HepG2 (cell line): ENCODE results near the gene MACROD2. TPM values are rescaled to one million over a fixed set of nuclear protein-coding genes. Genes with fewer than 3 reads are reported as not detected.

Experiments
- ATAC-seq: fragments of 200-7000 bp; cut with Tn5 transposase; 3 replicates; pipeline ENCODE4 v1.9.1; 2020; ENCODE audit warnings: mild to moderate bottlenecking, moderate library complexity
- BruUV-seq: library from RNA; stranded (reverse); fragments of 400-500 nt; replicated peaks from 2 replicates; lab custom pipeline; 2021; lab: Mats Ljungman, UMichigan
- CTCF ChIA-PET: fragments of 300-600 bp; formaldehyde crosslinking; extraction: SDS; loops from one replicate; lab custom pipeline; 2021; ENCODE audit warnings: low total read pairs, inconsistent platforms, low intra/inter-chr PET ratio; lab: Yijun Ruan, JAX
- POLR2A ChIA-PET: fragments of 350-600 bp; sonication (Branson Sonifier 250); formaldehyde crosslinking; loops from one replicate; lab custom pipeline; 2020; ENCODE audit warnings: antibody characterized with exemption, inconsistent platforms; lab: Yijun Ruan, JAX
- DNase-seq: peaks from one replicate; pipeline ENCODE4 v3.0.0-alpha.2; 2015; ENCODE audit warnings: low spot score
- FAIRE-seq: peaks from 3 replicates; lab custom pipeline; 2011; peaks lifted over from hg19 to GRCh38; lab: Jason Lieb, UNC
- H2AFZ ChIP-seq: one replicate; pipeline ENCODE4 v1.6.1; 2011; ENCODE audit warnings: low read length, inconsistent platforms
- H3K27ac ChIP-seq: fragments of 300-600 bp; 3 replicates; pipeline ENCODE4 v1.8.0; 2011; ENCODE audit warnings: mixed run types, mild to moderate bottlenecking, mixed read lengths, low read length, inconsistent platforms; ENCODE audit not compliant: insufficient read depth; ENCODE audit errors: extremely low read length
- H3K27me3 ChIP-seq, 2 experiments: fragments of 200-600 bp in 1 of 2; 2 replicates in 1 of 2; 3 replicates in 1 of 2; pipeline versions ENCODE4 v1.6.0 to v1.8.0; 2011; ENCODE audit warnings: low read length in 2 of 2, mild to moderate bottlenecking in 2 of 2, moderate library complexity in 2 of 2, inconsistent platforms in 1 of 2; ENCODE audit not compliant: insufficient read depth in 2 of 2, control insufficient read depth in 1 of 2
- H3K36me3 ChIP-seq, 2 experiments: fragments of 200-600 bp in 1 of 2; replicated peaks in 1 of 2; 2 replicates in 1 of 2; 3 replicates in 1 of 2; pipeline versions ENCODE4 v1.5.1 to v1.8.0; 2011; ENCODE audit warnings: low read length in 2 of 2, inconsistent platforms in 1 of 2; ENCODE audit not compliant: insufficient read depth in 2 of 2, control insufficient read depth in 1 of 2
- H3K4me1 ChIP-seq: 2 replicates; pipeline ENCODE4 v1.5.1; 2012; ENCODE audit warnings: low read length, inconsistent platforms; ENCODE audit not compliant: insufficient read depth
- H3K4me2 ChIP-seq: 2 replicates; pipeline ENCODE4 v1.6.0; 2011; ENCODE audit warnings: low read depth, low read length, inconsistent platforms
- H3K4me3 ChIP-seq, 3 experiments: fragments of 200-600 bp in 1 of 3; sonication (generic), shearing (Covaris generic) in 1 of 3; replicated peaks in 1 of 3; 2 replicates each; pipeline ENCODE4 v1.5.1; 2011 to 2016; ENCODE audit warnings: low read length in 3 of 3, inconsistent platforms in 2 of 3, low read depth in 2 of 3, mild to moderate bottlenecking in 2 of 3, control low read depth in 1 of 3, mixed read lengths in 1 of 3; ENCODE audit not compliant: insufficient read depth in 1 of 3
- H3K79me2 ChIP-seq: one replicate; pipeline ENCODE4 v1.6.1; 2011; ENCODE audit warnings: low read length, inconsistent platforms; ENCODE audit not compliant: insufficient read depth
- H3K9ac ChIP-seq: 2 replicates; pipeline ENCODE4 v1.6.0; 2011; ENCODE audit warnings: mild to moderate bottlenecking, low read depth, low read length, inconsistent platforms; ENCODE audit not compliant: insufficient read depth
- H3K9me3 ChIP-seq: 2 replicates; pipeline ENCODE4 v1.5.1; 2012; ENCODE audit warnings: mild to moderate bottlenecking, low read length
- H4K20me1 ChIP-seq: 2 replicates; pipeline ENCODE4 v1.6.0; 2011; ENCODE audit warnings: inconsistent platforms, mild to moderate bottlenecking, low read length, moderate library complexity; ENCODE audit not compliant: insufficient read depth
- DNMT3B ChIP-seq: conservative IDR thresholded peaks from 2 replicates; pipeline ENCODE4 v1.6.1; 2016; ENCODE audit warnings: missing biosample characterization, control low read depth
- HMGA1 ChIP-seq: sonication (generic); formaldehyde crosslinking; conservative IDR thresholded peaks from 2 replicates; pipeline ENCODE4 v1.4.0; 2020; ENCODE audit warnings: missing genetic modification reagents
- IRF2 ChIP-seq: IDR thresholded peaks from 2 replicates; pipeline ENCODE4 v1.6.1; 2018; ENCODE audit warnings: missing genetic modification reagents, missing compliant biosample characterization
- MIER3 ChIP-seq: IDR thresholded peaks from 2 replicates; pipeline ENCODE4 v1.6.1; 2016; ENCODE audit warnings: missing compliant biosample characterization, borderline replicate concordance
- RCOR2 ChIP-seq: IDR thresholded peaks from 2 replicates; pipeline ENCODE4 v1.6.1; 2016; ENCODE audit warnings: missing biosample characterization, missing genetic modification reagents
- ZFP36L1 ChIP-seq: sonication (generic); formaldehyde crosslinking; IDR thresholded peaks from 2 replicates; pipeline ENCODE4 v1.8.0; 2022; ENCODE audit warnings: mild to moderate bottlenecking, missing genetic modification reagents, moderate library complexity
- ZGPAT ChIP-seq: IDR thresholded peaks from 2 replicates; pipeline ENCODE4 v1.6.1; 2016; ENCODE audit warnings: mild to moderate bottlenecking
- ZHX1 ChIP-seq: sonication (generic); formaldehyde crosslinking; IDR thresholded peaks from 2 replicates; pipeline ENCODE4 v1.8.1; 2022; ENCODE audit warnings: low read depth, mild to moderate bottlenecking, missing genetic modification reagents
- WGBS: methylation state at CpG from one replicate; pipeline ENCODE4 v1.1.6; 2017; ENCODE audit warnings: low lambda C conversion rate; 5-methylcytosine and 5-hydroxymethylcytosine counted together
- in situ Hi-C: cut with HindIII; loops from 2 replicates; pipeline ENCODE4 v1.10.0; 2017; ENCODE audit warnings: low pct_unique_long_range_greater_than_20kb; ENCODE audit not compliant: extremely low pct_ligation_motif_present
- intact Hi-C: fragments of 100-400 bp; cut with micrococcal nuclease; formaldehyde crosslinking; loops from one replicate; pipeline ENCODE4 v1.10.0; 2022; ENCODE audit not compliant: unreplicated experiment
- polyA plus RNA-seq, 8 experiments: library from polyadenylated mRNA; depleted of rRNA in 3 of 8; stranded (reverse) in 7 of 8; unstranded in 1 of 8; fragments of >200 nt; fragmentation: Illumina TruSeq in 4 of 8; extraction: Trizol in 4 of 8; gene quantifications; 2 replicates each; pipeline versions ENCODE4 v1.2.1 to v1.2.3, GENCODE V29; 2011 to 2016; ENCODE audit warnings: low read depth in 4 of 8, missing spikeins in 1 of 8, mixed read lengths in 1 of 8; ENCODE audit not compliant: insufficient read depth in 1 of 8
- total RNA-seq, 5 experiments: library from RNA; depleted of rRNA; stranded (reverse); fragments of >200 nt; fragmentation: Illumina TruSeq; extraction: Trizol; gene quantifications; 2 replicates each; pipeline ENCODE4 v1.2.3, GENCODE V29; 2016; ENCODE audit warnings: low read depth in 1 of 5

MACROD2 gene
- total and polyA plus RNA-seq, 2 of the 13 experiments (the other 11 are each of a cell fraction or from before 2014, with no cell fraction given), result 0.13 to 0.51 TPM

- ATAC-seq (no peak), FAIRE-seq (no peak)
- Histone ChIP-seq H2AFZ (no peak overlapping the region), H3K9ac (no peak overlapping the region)
- in situ Hi-C loops, result no loop called here
- CTCF ChIA-PET, result no interaction called here
- BruUV-seq, result no TSS peak
- WGBS, result 2% methylated on average over 4 of the region's 4 CpGs
- TF ChIP-seq IRF2 (CRISPR knock-in tag) (no peak), ZHX1 (CRISPR knock-in tag) (no peak), MIER3 (CRISPR knock-in tag) (no peak), DNMT3B (CRISPR knock-in tag) (no peak), HMGA1 (no peak), ZGPAT (CRISPR knock-in tag) (no peak), ZFP36L1 (no peak), RCOR2 (CRISPR knock-in tag) (no peak)
- TF ChIP-seq, all 625 proteins: peak for 0
- Histone ChIP-seq H3K4me1 (peaks cover 4% of the 10 kb centered on the region), H4K20me1 (no peaks in the 10 kb centered on the region), H3K79me2 (no peaks in the 10 kb centered on the region), H3K27ac (no peak overlapping the region), H3K9me3 (no peaks in the 10 kb centered on the region), H3K4me2 (no peak overlapping the region), H3K36me3 (no peaks in the 10 kb centered on the region), H3K27me3 (no peaks in the 10 kb centered on the region), H3K4me3 (no peak overlapping the region)
- intact Hi-C loops, result no loop called here
- POLR2A ChIA-PET, result no interaction called here
- DNase-seq, result no peak
These were observed 1195.9 kb downstream of the MACROD2 start for GRCh38 chr20:15191082-15191723.
